Stimulated activated CD4-positive, alpha-beta T cell treated with anti-CD3 and anti-CD28 coated beads, Interleukin-1b, Interleukin-23, amount 100 ng/mL, for 48 hours (primary cell): ENCODE measurements around the gene SLC4A5.
A peak's percentile ranks its signal among the peaks of the same experiment; 100 is the strongest.
"Not testable (repeated sequence)": the region's sequence is repeated elsewhere in the genome, so short reads cannot be mapped to it uniquely, and the experiment has no call there.

Source experiments
- DNase-seq: peaks from one replicate; pipeline ENCODE4 v3.0.0-alpha.2; 2020

SLC4A5 gene

DNA sequence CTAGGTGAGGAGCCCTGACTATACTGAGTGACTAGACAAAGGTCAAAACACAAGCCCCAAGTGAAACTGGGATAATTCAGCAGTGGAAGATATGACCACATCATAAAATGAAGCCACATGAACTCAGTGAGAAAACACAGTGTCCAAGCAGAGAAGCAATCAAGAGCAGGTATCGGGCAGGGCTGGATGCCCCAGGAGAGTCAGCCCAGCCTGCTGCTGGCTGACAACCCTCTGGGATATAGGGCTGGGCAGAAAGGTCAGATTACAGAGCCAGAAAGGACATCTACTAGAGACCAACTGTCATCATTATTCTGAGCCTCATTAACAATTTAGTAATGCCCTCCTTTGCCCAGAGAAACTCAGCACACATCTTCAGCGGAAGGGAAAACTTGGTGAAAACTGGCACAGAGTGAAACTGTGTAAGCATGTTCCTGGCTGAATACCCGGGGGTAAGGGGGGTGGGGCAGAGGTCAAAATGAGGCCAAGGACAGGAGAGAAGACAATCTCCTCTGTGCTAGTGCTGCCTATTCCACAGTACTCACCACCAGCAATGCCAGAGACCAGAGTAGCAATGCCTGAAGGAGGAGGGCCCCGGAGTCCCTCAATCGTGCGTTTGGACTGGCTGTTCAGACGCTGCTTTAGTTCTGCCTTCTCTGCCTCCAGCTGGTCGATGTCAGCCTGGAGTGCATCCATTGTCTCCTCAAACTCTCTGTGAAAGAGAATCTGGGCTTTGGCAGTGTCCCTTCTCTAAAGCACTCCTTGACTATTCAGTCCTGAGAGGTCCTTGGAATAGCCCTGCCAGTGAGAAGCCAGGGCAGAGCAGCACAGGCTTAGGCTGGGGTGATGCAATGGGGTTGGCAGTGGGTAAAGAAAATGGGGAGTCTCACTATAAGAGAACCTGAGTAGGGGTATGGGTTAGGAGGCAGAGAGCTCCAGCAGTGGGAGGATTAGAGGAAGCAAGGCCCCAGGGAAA lies 21.6 kb upstream of the SLC4A5 start:
- DNase-seq = no peak

DNA sequence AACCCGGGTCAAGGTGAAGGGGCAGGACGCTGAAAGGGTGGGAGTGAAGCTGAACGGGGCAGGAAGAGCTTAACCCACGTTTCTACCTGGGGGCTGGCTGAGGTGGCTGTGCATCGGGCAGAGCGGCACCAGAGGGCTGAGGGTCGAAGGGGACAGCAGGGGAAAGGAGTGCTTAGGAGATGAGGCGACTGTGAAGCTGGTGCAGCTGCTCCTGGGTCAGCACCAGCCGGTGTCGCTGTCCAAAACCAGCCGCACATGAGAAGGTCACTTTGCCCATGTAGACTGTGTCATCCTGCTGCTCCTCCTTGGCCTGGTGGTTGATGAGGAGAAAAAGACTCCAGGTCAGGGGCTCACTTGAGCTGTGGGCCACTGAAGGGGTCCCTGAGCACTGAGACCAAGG lies 18.1 kb upstream of the SLC4A5 start:
- DNase-seq = no peak

DNA sequence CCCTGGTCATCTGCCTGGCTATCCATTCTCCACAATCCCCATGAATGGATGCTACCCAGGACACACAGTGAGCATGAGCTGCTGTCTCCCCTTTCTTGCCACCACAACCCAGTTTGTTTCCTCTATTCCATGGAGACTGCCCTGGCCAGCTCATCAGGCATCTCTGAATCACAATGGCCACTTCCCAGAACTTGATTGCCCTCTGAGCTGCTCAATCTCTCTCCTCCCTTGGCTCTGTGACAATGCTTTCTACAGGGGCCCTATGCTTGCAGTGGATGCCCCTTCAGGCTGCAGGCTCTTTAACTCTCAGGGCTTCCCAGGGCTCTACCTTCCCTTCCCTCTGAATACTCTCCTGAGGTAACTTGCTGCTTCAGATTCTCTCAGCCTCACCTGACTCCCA lies 14.4 kb upstream of the SLC4A5 start:
- DNase-seq = no peak

DNA sequence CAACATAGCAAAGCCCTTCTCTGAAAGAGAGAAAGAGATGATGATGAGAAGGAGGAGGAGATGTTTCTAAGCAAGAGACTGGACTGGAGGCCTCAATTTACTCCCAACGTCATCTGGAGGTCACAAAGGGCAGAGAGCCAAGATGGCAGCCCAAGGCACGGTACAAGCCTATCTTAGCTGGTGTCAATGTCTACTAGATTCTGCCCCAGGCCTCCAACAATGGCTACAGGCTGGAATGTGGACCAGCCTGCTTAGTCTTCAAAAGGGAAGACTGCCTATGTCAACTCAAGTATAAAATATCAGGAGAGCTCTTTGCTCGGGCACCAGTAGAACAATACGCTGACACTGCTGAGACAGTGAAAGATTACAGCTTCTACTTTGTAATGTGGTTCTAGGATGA lies 6.7 kb upstream of the SLC4A5 start:
- DNase-seq = no peak

DNA sequence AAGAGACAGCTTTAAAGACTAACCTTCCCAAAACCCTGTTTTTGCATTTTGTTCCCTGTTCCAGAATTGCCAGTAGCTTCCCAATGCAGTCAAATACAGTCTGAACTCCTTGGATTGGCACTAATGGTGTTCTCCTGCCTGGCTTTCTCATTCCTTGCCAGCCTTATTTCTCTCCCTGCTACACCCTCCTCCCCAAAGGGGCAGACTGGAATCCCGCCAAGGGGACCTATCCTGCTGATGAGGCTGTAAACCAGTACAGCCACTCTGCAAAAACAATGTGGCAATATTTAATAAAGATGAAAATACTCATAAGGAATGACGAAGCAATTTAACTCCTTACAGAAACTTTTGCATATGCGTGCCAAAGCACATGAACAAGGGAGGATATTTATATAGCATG lies 4.5 kb upstream of the SLC4A5 start:
- no peak for DNase-seq

DNA sequence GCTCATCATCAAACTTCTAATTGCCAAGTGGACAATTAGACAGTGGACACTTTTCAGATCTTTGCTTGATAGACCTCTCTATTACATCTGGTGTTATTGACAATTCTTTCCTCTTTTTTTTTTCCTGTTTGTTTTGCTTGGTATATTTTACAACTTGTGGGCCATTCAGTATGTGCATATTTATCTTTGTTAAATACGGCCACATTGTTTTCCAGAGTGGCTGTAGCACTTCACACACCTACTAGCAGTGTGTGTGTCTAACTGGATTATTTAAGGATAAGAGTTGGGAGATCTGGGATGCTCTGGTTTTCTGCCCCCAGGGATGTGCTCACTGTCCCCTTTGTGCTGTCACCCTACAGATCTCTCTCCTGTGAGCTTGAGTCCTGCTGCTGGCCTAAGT lies 4.1 kb upstream of the SLC4A5 start:
- DNase-seq = no peak

DNA sequence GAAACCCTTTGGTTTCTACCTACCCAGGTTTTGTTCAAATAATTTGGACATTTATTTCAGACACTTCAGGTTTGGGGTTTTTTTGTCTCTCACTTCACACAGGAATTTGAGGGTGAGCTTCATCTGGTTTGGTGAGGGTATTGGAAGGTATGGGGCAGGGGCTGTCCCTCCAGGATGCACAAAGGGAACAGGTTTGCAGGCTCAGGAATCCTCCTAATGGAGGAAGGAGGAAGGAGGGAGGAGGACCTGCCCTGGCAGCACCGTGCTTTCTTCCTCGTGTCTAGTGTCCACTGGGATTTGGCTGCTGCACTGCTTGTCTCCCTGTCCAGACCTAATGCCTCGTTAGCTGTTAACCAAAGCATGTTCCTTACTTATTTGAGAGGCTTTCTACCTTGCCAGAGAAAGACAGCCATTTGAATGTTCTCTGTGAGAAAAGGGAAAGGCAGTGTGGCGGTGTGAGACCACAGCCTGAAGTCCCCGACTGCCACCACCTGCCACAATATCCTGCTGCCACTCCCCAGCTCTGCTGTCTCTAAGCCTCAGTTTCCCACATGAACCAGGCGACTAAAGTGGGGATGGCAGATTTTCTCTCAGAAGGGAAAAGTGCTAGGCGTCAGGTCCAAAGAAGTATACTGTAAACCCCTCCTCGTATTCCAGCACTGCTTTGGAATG lies 2.2 kb upstream of the SLC4A5 start:
- DNase-seq = no peak

DNA sequence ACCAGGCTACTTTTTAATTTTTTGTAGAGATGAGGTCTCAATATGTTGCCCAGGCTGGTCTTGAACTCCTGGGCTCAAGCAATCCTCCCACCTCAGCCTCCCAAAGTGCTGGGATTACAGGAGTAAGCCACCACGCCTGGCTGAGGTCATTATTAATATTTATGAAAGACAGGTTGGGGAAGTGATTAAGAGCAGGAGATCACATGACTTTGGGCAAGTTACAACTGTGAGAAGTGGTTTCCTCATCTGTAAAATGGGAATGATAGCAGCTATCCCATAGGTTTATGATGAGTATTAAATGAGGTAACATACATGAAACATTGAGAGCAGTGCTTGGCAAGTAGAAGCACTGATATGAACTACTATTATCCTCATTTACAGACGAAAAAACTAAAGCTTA lies 7.0 kb downstream of the SLC4A5 start:
- DNase-seq = not testable (repeated sequence)

DNA sequence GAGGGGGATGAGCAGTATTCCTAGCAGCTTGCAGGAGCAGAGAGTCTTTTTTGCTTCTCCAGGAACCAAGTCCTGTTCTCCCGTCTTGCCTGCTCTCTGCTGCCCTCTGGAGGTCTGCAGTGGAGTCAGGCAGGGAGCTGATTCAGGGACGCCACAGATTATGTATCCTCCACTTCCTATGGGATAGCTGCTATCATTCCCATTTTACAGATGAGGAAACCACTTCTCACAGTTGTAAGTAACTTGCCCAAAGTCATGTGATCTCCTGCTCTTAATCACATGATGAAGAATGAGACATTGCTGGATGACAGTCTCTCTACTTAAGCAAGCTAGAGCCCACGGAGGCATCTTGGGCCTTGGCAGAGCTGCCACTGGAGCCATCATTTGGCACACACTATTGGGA lies 8.3 kb downstream of the SLC4A5 start:
- peak; percentile 63 for DNase-seq

DNA sequence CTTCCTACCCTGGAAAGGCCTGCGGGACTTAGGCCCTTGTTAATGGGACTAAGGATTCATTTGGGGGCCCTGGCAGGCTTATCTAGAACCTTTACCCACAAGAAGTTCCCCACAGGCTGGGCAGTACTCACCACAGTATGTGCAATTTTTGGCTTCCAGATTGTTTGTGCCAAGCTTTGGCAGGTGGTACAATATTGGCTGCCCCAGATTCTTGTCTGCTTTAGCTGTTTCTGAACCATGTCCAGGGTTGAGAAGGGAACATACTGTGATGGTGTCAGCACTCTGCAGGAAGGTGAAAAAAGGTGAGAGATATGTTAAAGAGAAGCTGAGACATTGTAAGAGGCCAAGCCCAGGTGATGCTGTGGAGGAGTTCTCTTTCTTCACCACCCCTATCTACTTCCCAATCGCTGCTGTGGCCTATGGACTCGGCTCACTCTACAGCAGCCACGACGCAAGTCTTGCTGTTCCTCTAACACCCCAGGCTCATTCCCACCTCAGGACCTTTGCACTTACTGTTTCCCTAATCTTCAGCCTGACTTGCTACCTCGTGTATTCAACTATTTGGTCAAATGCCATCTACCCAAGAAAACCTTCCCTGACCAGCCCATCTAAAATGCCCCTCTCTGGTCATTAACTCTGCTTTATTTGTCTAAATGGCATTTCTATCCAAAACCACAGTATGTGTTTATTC lies 9.2 kb downstream of the SLC4A5 start:
- no peak for DNase-seq

DNA sequence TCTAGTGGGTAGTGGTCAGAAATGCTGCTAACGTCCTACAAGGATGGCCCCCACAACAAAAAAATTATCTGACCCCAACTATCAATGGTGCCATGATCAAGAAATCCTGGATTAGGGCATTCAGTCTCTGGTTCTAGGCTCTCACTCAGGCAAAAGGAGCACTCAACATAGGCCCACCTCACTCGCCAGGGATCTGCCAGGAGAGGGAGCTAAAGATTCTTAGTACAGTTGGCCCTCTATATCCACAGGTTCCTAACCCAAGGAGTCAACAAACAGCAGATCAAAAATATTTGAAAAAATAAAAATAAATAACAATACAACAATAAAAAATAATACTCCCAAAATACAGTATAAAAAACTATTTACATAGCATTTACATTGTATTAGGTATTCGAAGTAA lies 10.0 kb downstream of the SLC4A5 start:
- peak; percentile 10 for DNase-seq

DNA sequence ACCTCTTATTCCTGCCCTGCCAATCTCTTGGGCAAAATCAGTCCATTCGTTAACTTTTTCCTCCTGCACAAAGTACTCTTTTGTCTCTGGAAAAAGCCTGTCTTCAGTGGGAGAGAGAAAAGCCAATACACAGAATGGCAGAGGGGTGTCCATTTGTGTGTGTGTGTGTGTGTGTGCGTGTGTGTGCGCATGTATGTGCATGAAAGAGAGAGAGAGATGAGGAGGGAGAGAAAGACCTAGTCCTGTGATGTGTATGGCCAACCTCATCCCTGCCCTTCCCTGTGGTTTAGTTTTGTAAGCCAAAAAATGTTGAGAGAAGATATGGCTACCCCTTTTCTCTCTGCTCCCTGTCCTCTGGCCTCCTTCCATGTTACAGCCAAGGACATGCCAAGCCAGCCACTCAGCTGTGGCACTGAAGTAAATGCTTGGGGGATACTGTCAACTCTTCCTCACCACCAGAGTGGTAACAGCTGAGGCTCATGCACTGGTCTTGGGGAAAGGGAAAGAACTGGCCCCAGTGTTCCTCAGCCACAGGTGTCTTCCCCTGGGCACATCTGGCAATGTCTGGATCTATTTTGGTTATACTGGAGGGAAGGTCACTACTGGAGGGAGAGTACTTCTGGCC lies 10.6 kb downstream of the SLC4A5 start:
- no peak for DNase-seq

DNA sequence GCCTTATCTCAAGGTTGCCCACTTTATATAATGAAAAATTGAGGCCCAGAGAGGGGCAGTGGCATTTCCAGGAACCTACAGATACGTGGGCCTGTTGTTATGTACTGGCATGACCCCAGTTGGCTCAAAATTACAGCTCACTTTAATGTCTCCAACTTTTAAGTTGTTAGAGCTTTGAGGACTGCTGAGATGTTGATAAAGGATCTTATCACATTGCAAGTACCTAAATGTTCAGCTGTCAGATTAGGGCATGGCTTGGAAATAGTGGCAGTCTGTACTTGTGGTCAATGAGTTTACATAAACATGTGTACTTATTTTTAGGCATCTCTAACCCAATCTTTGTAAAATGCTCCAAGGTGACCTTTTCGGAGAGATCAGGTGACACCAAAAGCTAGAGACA lies 14.6 kb downstream of the SLC4A5 start:
- no peak for DNase-seq

DNA sequence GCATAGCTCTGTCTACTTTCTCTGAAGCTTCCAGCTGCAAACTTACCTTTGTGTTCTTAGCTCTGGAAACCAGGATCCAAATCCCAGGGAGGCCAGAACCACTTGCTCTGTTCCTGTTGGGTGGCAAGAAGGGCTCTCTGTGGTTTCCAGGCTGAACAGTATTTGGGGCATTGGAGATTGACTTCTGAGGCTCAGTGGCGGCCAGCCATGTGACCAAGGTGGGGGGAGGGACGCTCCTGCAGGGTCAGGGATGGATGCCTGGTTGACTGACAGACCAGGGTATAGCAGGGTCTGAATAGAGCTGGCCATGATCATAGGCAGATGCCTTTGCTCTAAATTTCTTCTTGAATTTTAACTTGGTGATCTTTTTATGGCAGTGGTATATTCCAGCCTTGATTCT lies 15.1 kb downstream of the SLC4A5 start:
- DNase-seq = no peak

DNA sequence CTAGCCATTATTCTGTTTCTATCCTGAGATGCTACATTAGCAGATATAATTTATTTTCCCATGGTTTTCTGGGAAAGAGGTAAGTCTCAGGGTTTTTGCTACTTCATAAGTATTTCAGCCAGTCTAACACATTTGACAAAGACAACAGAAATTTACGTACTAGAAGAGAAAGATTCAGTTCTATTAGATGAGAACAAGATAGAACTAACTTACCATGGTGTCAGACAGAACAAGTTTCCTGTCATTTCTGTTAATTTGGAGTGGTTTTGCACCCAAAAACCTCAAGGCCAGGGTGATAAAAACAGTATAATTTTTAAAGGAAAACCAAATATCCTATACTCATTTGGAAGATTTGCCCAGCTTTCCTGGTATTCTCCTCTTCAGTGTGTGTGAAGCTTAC lies 15.6 kb downstream of the SLC4A5 start:
- DNase-seq = no peak

DNA sequence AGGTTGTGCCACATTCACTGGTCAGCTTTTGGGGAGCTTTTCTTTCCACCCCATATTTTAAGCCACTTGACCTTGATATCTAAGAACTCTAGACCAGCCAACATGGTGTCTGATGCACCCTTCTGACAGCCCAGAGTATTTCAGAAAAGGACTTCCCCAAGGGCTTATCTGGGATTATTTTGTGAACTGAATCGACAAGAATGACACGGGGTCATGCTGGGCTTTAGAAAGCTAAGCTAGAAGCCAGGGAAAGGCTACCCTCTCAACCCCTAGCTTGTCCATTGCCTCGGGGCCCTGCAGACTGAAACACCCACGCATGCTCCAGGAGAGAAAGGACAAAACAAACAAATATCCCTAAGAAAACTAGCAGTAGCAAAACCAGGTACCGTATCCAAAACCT lies 16.0 kb downstream of the SLC4A5 start:
- no peak for DNase-seq

DNA sequence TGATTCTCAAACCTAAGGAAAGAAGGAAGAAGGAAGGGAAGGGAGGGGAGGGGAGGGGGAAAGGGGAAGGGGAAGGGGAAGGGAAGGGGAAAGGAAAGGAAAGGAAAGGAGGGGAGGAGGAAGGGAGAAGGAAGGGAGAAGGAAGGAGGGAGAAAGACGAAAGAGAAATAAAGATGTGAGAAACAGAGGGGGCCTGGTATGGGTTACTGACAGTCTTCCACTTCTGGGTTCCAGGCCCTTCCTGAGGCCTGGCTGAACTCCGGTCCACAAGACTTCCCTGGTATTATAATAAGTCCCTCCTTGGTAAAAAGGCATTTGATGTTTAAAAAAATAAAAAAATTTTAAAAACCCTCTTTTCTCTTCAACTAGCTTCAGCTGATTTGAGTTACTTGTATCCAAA lies 17.4 kb downstream of the SLC4A5 start:
- DNase-seq = no peak

DNA sequence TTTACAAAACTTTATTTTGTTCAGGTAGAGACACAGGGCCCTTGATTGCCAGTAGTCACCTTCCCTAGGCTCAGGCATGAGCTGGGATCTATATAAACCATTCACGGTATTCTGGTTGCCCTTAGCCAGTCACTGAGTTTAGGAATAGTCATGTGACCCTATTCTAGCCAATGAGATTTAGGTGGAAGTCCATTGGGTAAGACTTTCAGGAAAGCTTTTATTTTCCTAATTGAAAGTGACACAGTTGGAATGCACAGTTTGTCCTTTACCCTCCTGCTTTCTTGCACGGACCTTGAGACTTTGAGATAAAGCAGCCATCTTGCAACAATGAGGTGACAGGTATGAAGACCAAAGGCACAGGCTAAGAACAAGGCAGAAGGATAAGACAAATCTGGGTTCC lies 21.5 kb downstream of the SLC4A5 start:
- DNase-seq = no peak

DNA sequence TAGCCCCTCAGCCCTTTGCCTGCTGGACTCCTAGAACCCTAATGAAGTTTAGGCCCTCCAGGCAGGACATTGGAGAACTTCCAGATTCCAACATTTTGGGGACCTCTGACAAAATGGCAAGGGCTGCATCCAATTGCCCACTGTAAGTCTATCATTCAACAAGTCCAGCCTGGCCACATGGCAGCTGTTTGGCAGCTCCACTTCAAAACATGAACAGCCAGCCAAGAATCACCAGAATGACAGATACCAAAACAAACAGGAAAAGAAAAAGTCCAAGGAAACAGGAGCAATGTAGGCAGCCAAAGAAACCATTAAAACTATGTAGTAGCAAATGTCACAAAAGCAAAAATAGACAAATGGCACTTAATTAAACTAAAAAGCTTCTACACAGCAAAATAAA lies 25.5 kb downstream of the SLC4A5 start:
- no peak for DNase-seq

DNA sequence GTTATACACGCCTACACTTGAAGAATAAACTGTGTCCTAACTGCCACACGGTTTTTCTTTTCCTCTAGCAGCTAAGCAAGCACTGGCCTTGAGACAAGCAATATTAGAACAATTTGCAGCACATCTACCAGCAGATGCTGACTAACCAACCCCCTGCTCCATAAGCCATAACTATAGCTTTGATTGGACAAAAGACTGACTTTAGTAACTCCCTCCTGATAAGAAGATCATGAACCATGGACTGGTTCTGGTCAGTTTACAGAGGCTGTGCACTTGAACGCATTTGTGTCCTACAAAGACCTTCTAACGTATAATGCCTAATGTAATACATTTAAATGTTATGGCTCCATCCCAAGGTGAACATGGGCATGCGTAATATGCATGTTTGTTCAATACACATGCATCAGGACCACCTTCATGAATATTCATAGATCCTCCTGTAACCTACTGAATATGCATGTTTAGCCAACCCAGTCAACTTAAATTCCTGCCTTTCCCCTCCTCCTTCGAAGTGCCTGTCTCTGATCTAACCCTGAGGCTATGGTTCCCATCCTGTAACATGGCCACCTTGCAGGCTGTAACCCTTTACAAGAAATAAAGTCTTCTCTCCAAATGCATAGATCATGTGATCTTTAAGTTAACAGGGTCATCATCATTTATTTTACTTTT lies 26.5 kb downstream of the SLC4A5 start:
- DNase-seq = no peak

DNA sequence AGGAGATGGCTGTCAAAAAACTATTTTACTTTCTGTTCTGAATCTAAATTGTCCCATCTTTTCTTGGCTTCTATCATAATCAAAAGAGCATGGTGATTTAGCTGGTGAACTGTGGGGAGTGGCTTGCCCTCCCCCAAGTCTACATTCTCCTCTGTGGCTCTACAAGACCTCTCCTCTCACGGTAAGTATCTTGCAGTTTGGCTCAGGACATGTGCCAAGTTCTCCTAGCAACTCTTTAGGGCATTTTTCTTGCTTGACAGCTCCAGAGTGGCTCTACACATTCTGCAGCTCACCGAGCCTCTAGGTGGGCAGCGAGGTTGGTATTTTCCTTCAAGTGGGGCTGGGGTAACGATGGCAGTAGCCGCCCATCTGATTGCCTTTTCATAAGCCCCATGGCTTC lies 29.1 kb downstream of the SLC4A5 start:
- DNase-seq = no peak

DNA sequence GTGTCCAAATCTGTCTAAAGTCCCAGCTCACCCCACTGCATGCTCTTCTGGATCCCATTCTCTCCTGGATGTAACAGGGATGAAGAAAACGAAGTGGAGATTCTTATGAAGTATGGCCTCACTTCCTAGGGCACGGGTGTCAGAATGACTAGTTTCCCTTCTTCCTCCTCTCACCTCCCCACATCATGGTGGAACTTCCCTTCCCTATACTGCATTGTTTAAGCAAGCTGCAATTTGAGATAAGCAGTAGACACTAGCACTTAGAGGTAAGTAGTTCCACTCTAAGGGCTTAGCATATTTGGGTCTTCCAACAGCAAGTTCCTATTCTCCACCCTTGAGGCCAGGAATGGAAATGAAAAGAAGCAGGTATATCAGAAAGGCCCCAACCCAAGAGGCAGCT lies 29.7 kb downstream of the SLC4A5 start:
- DNase-seq = no peak

DNA sequence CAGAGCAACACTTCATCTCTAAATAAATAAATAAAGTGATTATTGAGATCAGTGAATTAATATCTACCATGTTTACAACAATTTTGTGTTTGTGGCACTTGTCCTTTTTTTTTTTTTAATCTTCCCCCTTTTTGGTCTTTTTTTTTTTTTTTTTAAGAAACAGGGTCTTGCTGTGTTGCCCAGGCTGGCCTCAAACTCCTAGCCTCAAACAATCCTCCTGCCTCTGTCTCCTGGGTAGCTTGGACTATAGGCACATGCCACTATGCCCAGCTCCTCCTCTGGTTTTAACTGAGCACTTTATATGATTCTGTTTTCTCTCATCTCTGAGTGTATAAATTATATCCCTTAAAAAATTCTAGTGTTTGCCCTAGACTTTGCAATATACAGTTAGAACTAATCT lies 30.3 kb downstream of the SLC4A5 start:
- DNase-seq = no peak
